ENCODE results near the gene KCTD13. TPM values are rescaled to one million over a fixed set of nuclear protein-coding genes. Genes with fewer than 3 reads are reported as not detected.

The KCTD13 gene
- total RNA-seq, 2 donors from 2014 or later, result 21.5 to 27.5 TPM

GRCh38 chr16:29972992-29973383, 47.0 kb upstream of the KCTD13 start:
- Histone ChIP-seq H3K4me3 (ENCODE audit: low read length) (no peak overlapping the region), H3K4me1 (ENCODE audit: control insufficient read depth, insufficient read depth, low read length) (peaks cover 9% of the 10 kb centered on the region), H3K9ac (ENCODE audit: extremely low read depth, low read length, poor library complexity, severe bottlenecking) (no peak overlapping the region), H3K27me3 (ENCODE audit: control insufficient read depth, insufficient read depth, low read length, poor library complexity, severe bottlenecking) (no peaks in the 10 kb centered on the region), H3K9me3 (ENCODE audit: control insufficient read depth, low read length) (peaks cover 14% of the 10 kb centered on the region), H3K36me3 (ENCODE audit: control insufficient read depth, insufficient read depth, low read length) (peaks cover 45% of the 10 kb centered on the region), H3K27ac (ENCODE audit: low read depth, low read length) (no peak overlapping the region)
- DNase-seq, result no peak
- 79 to 85% methylated on average over 6 of the region's 6 CpGs for WGBS, 2 experiments (ENCODE audit: insufficient coverage in 1 of 2, insufficient read length in 1 of 2)
- peaks cover 21% of the 10 kb centered on the region for H3K4me1 Mint-ChIP-seq
- peaks cover 4% of the 10 kb centered on the region for H3K27me3 Mint-ChIP-seq (ENCODE audit: insufficient read depth)
- TF ChIP-seq CTCF (conservative IDR thresholded peaks at IDR 0.05), result no peak
- H3K9me3 Mint-ChIP-seq, result peaks cover 13% of the 10 kb centered on the region
- H3K36me3 Mint-ChIP-seq (ENCODE audit: low read depth), result peaks cover 42% of the 10 kb centered on the region
- H3K27ac Mint-ChIP-seq, result peak overlapping the region; percentile 44
- peak overlapping the region; percentile 90 for H3K4me3 Mint-ChIP-seq

GRCh38 chr16:29972500-29972899, 46.5 kb upstream of the KCTD13 start:
- Mint-ChIP-seq H3K27me3 (ENCODE audit: insufficient read depth) (peaks cover 4% of the 10 kb centered on the region), H3K36me3 (ENCODE audit: low read depth) (peaks cover 45% of the 10 kb centered on the region), H3K4me3 (no peak overlapping the region), H3K9me3 (peaks cover 13% of the 10 kb centered on the region), H3K27ac (no peak overlapping the region), H3K4me1 (peaks cover 21% of the 10 kb centered on the region)
- Histone ChIP-seq H3K4me1 (ENCODE audit: control insufficient read depth, insufficient read depth, low read length) (peaks cover 9% of the 10 kb centered on the region), H3K9ac (ENCODE audit: extremely low read depth, low read length, poor library complexity, severe bottlenecking) (no peak overlapping the region), H3K36me3 (ENCODE audit: control insufficient read depth, insufficient read depth, low read length) (peaks cover 45% of the 10 kb centered on the region), H3K27ac (ENCODE audit: low read depth, low read length) (no peak overlapping the region), H3K4me3 (ENCODE audit: low read length) (no peak overlapping the region), H3K27me3 (ENCODE audit: control insufficient read depth, insufficient read depth, low read length, poor library complexity, severe bottlenecking) (no peaks in the 10 kb centered on the region), H3K9me3 (ENCODE audit: control insufficient read depth, low read length) (peaks cover 14% of the 10 kb centered on the region)
- TF ChIP-seq CTCF (conservative IDR thresholded peaks at IDR 0.05), result no peak
- no peak for DNase-seq
- 80 to 100% methylated on average over 1 of the region's 1 CpG for WGBS, 2 experiments (ENCODE audit: insufficient coverage in 1 of 2, insufficient read length in 1 of 2)

- H3K36me3 Mint-ChIP-seq (ENCODE audit: low read depth), result peaks cover 45% of the 10 kb centered on the region
Measured at GRCh38 chr16:29971304-29971703, 45.3 kb upstream of the KCTD13 start.

More at GRCh38 chr16:29971304-29971703, 45.3 kb upstream of the KCTD13 start:
- H3K9me3 Mint-ChIP-seq, result peaks cover 13% of the 10 kb centered on the region
- H3K9me3 ChIP-seq (ENCODE audit: control insufficient read depth, low read length), result peaks cover 14% of the 10 kb centered on the region
- peaks cover 2% of the 10 kb centered on the region for H3K4me1 ChIP-seq (ENCODE audit: control insufficient read depth, insufficient read depth, low read length)
- no peak for TF ChIP-seq CTCF (conservative IDR thresholded peaks at IDR 0.05)
- no peak overlapping the region for H3K9ac ChIP-seq (ENCODE audit: extremely low read depth, low read length, poor library complexity, severe bottlenecking)
- H3K36me3 ChIP-seq (ENCODE audit: control insufficient read depth, insufficient read depth, low read length), result peaks cover 51% of the 10 kb centered on the region
- H3K4me3 ChIP-seq (ENCODE audit: low read length), result no peak overlapping the region
- H3K27ac Mint-ChIP-seq, result no peak overlapping the region
- no peaks in the 10 kb centered on the region for H3K27me3 ChIP-seq (ENCODE audit: control insufficient read depth, insufficient read depth, low read length, poor library complexity, severe bottlenecking)
- H3K4me3 Mint-ChIP-seq, result no peak overlapping the region
- H3K4me1 Mint-ChIP-seq, result peaks cover 15% of the 10 kb centered on the region
- peaks cover 4% of the 10 kb centered on the region for H3K27me3 Mint-ChIP-seq (ENCODE audit: insufficient read depth)
- no peak for DNase-seq
- H3K27ac ChIP-seq (ENCODE audit: low read depth, low read length), result no peak overlapping the region
- 92% methylated on average over 8 of the region's 8 CpGs; no CpG with 5 or more reads in 1 of the 2 experiments for WGBS, 2 experiments (ENCODE audit: insufficient coverage in 1 of 2, insufficient read length in 1 of 2)
